Lower leg skin (tissue), 3 donors: ENCODE measurements around the gene SVIL.
"Not testable (repeated sequence)": the region's sequence is repeated elsewhere in the genome, so short reads cannot be mapped to it uniquely, and the experiment has no call there.

Experiments used
- CTCF ChIP-seq, 3 donors: fragments of 450-650 bp; IDR thresholded peaks; one replicate each; pipeline ENCODE4 v1.5.1; 2016; ENCODE audit warnings: antibody characterized with exemption in 3 of 3, mild to moderate bottlenecking in 3 of 3, moderate library complexity in 2 of 3
- POLR2A ChIP-seq, 2 donors: fragments of 450-650 bp; IDR thresholded peaks; one replicate each; pipeline ENCODE4 v1.6.1; 2016 to 2017; ENCODE audit warnings: antibody characterized with exemption in 2 of 2, mild to moderate bottlenecking in 1 of 2, moderate library complexity in 1 of 2

- TF ChIP-seq CTCF, POLR2A (IDR thresholded peaks at IDR 0.05): not testable (repeated sequence)
These were observed 52.0 kb downstream of the SVIL start for GRCh38 chr10:29582769-29583168.
